Common myeloid progenitor, CD34-positive (primary cell): ENCODE results near the gene OBSCN.

ENCODE experiments used
- CTCF ChIA-PET: fragments of 350-600 bp; sonication (Branson Sonifier 250); formaldehyde crosslinking; loops from one replicate; lab custom pipeline; 2021; ENCODE audit warnings: antibody characterized with exemption; lab: Charles Lee
- POLR2A ChIA-PET: fragments of 350-600 bp; sonication (Branson Sonifier 250); formaldehyde crosslinking; loops from one replicate; lab custom pipeline; 2021; ENCODE audit warnings: antibody characterized with exemption; lab: Charles Lee
- DNase-seq, 3 donors: peaks; one replicate each; pipeline versions ENCODE4 v3.0.0 to v3.0.0-alpha.2; 2013
- H3K27ac ChIP-seq, 2 experiments: 1 replicate in 1 of 2; 2 replicates in 1 of 2; pipeline ENCODE4 v1.7.0; 2013; ENCODE audit warnings: inconsistent platforms in 2 of 2, low read length in 2 of 2, mild to moderate bottlenecking in 2 of 2, low read depth in 1 of 2, moderate library complexity in 1 of 2; ENCODE audit not compliant: severe bottlenecking in 2 of 2, insufficient read depth in 1 of 2, poor library complexity in 1 of 2
- H3K27me3 ChIP-seq, 5 experiments: replicated peaks in 2 of 5; 1 replicate in 3 of 5; 2 replicates in 2 of 5; pipeline versions ENCODE4 v1.6.1 to v1.7.0; 2013; ENCODE audit warnings: low read length in 4 of 5, mild to moderate bottlenecking in 2 of 5, moderate library complexity in 2 of 5, inconsistent platforms in 1 of 5; ENCODE audit not compliant: insufficient read depth in 5 of 5, control insufficient read depth in 4 of 5
- H3K36me3 ChIP-seq, 4 experiments: 1 replicate in 2 of 4; 2 replicates in 2 of 4; pipeline versions ENCODE4 v1.6.1 to v1.7.0; 2013; ENCODE audit warnings: low read length in 3 of 4, control low read depth in 1 of 4, mild to moderate bottlenecking in 1 of 4; ENCODE audit not compliant: control insufficient read depth in 4 of 4, insufficient read depth in 4 of 4
- H3K4me1 ChIP-seq, 4 experiments: 1 replicate in 3 of 4; 2 replicates in 1 of 4; pipeline versions ENCODE4 v1.6.1 to v1.7.1; 2013; ENCODE audit warnings: low read length in 3 of 4, mild to moderate bottlenecking in 3 of 4, control low read depth in 1 of 4, inconsistent platforms in 1 of 4, moderate library complexity in 1 of 4; ENCODE audit not compliant: control insufficient read depth in 4 of 4, insufficient read depth in 4 of 4; ENCODE audit errors: control extremely low read depth in 1 of 4
- H3K4me3 ChIP-seq, 7 experiments: 1 replicate in 4 of 7; 2 replicates in 3 of 7; pipeline versions ENCODE4 v1.5.1 to v1.7.0; 2013; ENCODE audit warnings: mild to moderate bottlenecking in 7 of 7, low read length in 6 of 7, moderate library complexity in 6 of 7, inconsistent platforms in 2 of 7, low read depth in 2 of 7, control low read depth in 1 of 7; ENCODE audit not compliant: insufficient read depth in 4 of 7, control insufficient read depth in 1 of 7; ENCODE audit errors: extremely low read depth in 1 of 7
- H3K9me3 ChIP-seq, 5 experiments: 1 replicate in 4 of 5; 2 replicates in 1 of 5; pipeline versions ENCODE4 v1.6.1 to v1.7.1; 2013; ENCODE audit warnings: low read length in 4 of 5, mild to moderate bottlenecking in 2 of 5, inconsistent platforms in 1 of 5, low read depth in 1 of 5, moderate library complexity in 1 of 5; ENCODE audit not compliant: control insufficient read depth in 4 of 5, insufficient read depth in 2 of 5; ENCODE audit errors: control extremely low read depth in 1 of 5
- WGBS: methylation state at CpG from one replicate; pipeline ENCODE4 v1.1.5; 2013; ENCODE audit not compliant: insufficient coverage; 5-methylcytosine and 5-hydroxymethylcytosine counted together

The OBSCN gene

GRCh38 chr1:228404107-228404720 is 196.4 kb downstream of the OBSCN start:
- no peaks in the 10 kb centered on the region for H3K9me3 ChIP-seq
- DNase-seq = no peak
- POLR2A ChIA-PET = no interaction called here
- H3K36me3 ChIP-seq = peaks cover 4 to 47% (median 30%) of the 10 kb centered on the region in 4 experiments
- H3K27me3 ChIP-seq = no peaks in the 10 kb centered on the region
- H3K4me3 ChIP-seq = peak overlapping the region in 1 of 7 experiments; percentile 85
- H3K27ac ChIP-seq = no peak overlapping the region
- WGBS = 84% methylated on average over 3 of the region's 3 CpGs
- H3K4me1 ChIP-seq = peaks cover 5 to 31% (median 27%) of the 10 kb centered on the region in 4 experiments
- CTCF ChIA-PET = interaction anchor here (1.0 to 2.4 kb wide), 5 partner anchors 9 to 111 kb away, joined by 3 to 8 read pairs (median 4); no protein-coding TSS in a partner anchor

DNA sequence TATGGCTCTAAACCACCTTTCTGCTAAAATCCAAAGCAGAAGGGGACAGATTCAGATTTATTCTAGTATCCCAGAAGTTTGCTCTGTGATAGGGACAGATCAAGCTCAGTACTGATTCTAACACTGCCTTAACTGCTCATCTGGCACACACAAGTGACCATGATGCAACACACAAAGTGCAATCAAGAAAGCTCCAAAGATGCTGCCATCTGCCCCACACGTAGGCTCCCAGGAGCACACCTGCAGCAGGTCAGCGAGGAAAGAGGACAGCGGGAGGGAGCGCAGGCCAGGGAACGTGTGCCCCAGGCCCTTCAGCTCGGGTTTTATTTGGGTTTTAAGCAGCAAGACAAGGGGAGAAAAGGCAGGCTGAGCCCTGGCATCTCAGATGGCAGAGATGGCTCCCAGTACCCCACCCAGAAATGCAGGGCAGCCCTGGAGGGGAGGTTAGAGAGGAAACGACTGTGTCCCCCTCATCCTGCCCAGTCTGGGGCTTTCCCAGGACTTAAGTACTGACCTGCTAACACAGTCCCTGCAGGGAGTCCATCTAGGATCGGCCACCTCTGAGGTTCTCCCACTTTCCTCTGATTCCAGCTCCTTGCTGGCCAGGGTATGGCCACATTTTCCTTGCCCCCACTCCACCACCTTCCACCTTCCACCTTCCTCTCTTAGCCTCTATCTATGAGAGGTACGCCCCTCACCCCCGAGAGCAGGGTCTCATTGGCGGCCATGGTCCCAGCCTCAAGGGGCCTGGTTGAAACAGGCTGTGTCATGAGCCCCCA is 197.5 kb downstream of the OBSCN start:
- H3K27ac ChIP-seq = peak overlapping the region in 1 of 2 experiments; percentile 78
- peaks cover 5 to 31% (median 27%) of the 10 kb centered on the region in 4 experiments for H3K4me1 ChIP-seq
- 49% methylated on average over 10 of the region's 11 CpGs for whole genome bisulfite sequencing

GRCh38 chr1:228405979-228406228 is 198.1 kb downstream of the OBSCN start:
- peaks cover 4 to 31% (median 25%) of the 10 kb centered on the region in 4 experiments for H3K36me3 ChIP-seq
- H3K27me3 ChIP-seq = no peaks in the 10 kb centered on the region
- ChIA-PET CTCF (interaction anchor here (0.6 to 1.9 kb wide), 4 partner anchors 13 to 966 kb away, joined by 3 to 4 read pairs (median 3); no protein-coding TSS in a partner anchor), POLR2A (interaction anchor here (0.6 to 1.6 kb wide), 2 partner anchors 11 to 52 kb away, joined by 4 to 6 read pairs; partner anchors contain the start of gene TRIM17)
- peaks cover 5 to 31% (median 27%) of the 10 kb centered on the region in 4 experiments for H3K4me1 ChIP-seq
- 0% methylated on average over 17 of the region's 21 CpGs for WGBS
- peak overlapping the region; percentile 46 to 78 for H3K27ac ChIP-seq
- H3K4me3 ChIP-seq = peak overlapping the region; percentile 70 to 94 (median 85)
- no peak for DNase-seq
- no peaks in the 10 kb centered on the region for H3K9me3 ChIP-seq

More for the DNA sequence above, 197.5 kb downstream of the OBSCN start:
- no peaks in the 10 kb centered on the region for H3K27me3 ChIP-seq
- CTCF ChIA-PET = interaction anchor here (0.9 to 1.9 kb wide), 7 partner anchors 9 to 404 kb away, joined by 3 to 6 read pairs (median 3); no protein-coding TSS in a partner anchor
- H3K36me3 ChIP-seq = peaks cover 4 to 36% (median 24%) of the 10 kb centered on the region in 4 experiments
- no peaks in the 10 kb centered on the region for H3K9me3 ChIP-seq
- POLR2A ChIA-PET = interaction anchor here (0.6 to 1.6 kb wide), 2 partner anchors 11 to 53 kb away, joined by 4 to 6 read pairs; partner anchors contain the start of gene TRIM17
- no peak for DNase-seq
- peak overlapping the region in 6 of 7 experiments; percentile 52 to 92 (median 84) for H3K4me3 ChIP-seq

DNA sequence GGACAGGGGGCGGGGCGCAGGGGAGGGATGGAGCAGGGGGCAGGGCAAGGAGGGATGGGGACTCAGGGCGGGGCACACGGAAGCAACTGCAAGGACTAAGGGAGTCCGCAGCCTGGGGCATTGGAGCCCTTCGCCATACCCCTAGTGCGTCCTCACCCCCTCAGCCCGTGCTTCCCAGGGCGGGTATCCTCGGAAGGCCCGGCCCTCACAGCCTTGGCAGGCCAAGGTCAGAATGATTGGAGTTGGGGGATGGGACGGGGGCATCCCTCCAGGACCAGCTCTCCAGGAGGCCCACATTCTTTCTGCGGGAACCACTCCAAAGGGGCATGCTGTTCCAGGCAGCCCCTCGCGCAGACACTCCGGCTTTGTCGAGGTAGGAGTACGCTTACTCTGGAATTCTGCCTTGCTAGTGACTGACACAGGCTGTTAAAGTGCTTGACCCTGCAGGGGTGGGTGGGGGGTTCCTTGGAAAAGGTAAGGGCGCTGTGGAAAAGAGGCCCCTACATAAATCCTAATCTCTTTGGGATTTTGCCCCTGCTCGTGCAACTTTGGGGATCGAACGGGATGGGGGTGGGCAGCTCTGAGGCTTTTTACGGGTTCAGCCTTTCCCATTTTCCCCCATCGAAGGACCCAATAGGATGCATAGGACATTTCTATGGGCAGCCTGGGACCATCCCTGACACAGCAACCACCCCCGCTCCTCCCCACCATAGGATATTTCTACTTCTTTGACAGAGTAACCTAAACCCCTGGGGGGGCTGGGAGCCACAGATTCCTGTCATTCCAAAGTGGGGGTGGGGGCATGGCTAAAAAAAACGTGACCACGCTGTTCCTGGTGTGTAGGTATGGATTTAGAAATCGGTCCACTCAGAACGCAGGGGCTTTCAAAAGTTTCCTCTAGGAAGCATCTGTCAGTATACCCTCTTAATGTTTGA is 199.5 kb downstream of the OBSCN start:
- POLR2A ChIA-PET = interaction anchor here (0.6 to 1.6 kb wide), 3 partner anchors 24 to 51 kb away, joined by 3 to 6 read pairs (median 3); a partner anchor contains a TSS
- no peaks in the 10 kb centered on the region for H3K9me3 ChIP-seq
- peaks cover 5 to 31% (median 27%) of the 10 kb centered on the region in 4 experiments for H3K4me1 ChIP-seq
- peaks cover 4 to 20% (median 17%) of the 10 kb centered on the region in 4 experiments for H3K36me3 ChIP-seq
- WGBS = 37% methylated on average over 20 of the region's 29 CpGs
- DNase-seq = no peak
- no peaks in the 10 kb centered on the region for H3K27me3 ChIP-seq
- peak overlapping the region; percentile 27 to 92 (median 83) for H3K4me3 ChIP-seq
- CTCF ChIA-PET = interaction anchor here (1.1 kb wide), 1 partner anchor 40 kb away, joined by 4 read pairs; no protein-coding TSS in a partner anchor
- H3K27ac ChIP-seq = peak overlapping the region in 1 of 2 experiments; percentile 53

- Histone ChIP-seq H3K27me3 (no peaks in the 10 kb centered on the region), H3K4me3 (no peak overlapping the region), H3K9me3 (no peaks in the 10 kb centered on the region), H3K4me1 (peaks cover 5 to 31% (median 27%) of the 10 kb centered on the region in 4 experiments), H3K36me3 (peaks cover 1 to 11% (median 8%) of the 10 kb centered on the region in 4 experiments), H3K27ac (no peak overlapping the region)
- ChIA-PET CTCF (no interaction called here), POLR2A (no interaction called here)
- no peak for DNase-seq
- WGBS = 94% methylated on average over 27 of the region's 27 CpGs
These were observed 200.4 kb downstream of the OBSCN start for GRCh38 chr1:228408041-228408868.
